ENCODE results near the gene WSB1. TPM values are rescaled to one million over a fixed set of nuclear protein-coding genes. Genes with fewer than 3 reads are reported as not detected.
"Not testable (repeated sequence)": the region's sequence is repeated elsewhere in the genome, so short reads cannot be mapped to it uniquely, and the experiment has no call there.

WSB1 gene
- total and polyA plus RNA-seq, 10 donors = 54.7 to 641 (median 408) TPM

- H3K36me3 ChIP-seq = no peaks in the 10 kb centered on the region
- peak; percentile 81 for DNase-seq
- intact Hi-C loops (cut with DNase I; ENCODE audit: low total_unique reads) = loop anchor here (5.0 kb wide), 1 partner anchor 45 kb away; the partner anchor contains the start of gene WSB1
- WGBS, 5 donors = 48 to 64% (median 49%) methylated on average over 7 of the region's 7 CpGs
- H3K27ac ChIP-seq = peak overlapping the region in 7 of 8 donors; percentile 46 to 97 (median 91)
- TF ChIP-seq, protein P1, sequence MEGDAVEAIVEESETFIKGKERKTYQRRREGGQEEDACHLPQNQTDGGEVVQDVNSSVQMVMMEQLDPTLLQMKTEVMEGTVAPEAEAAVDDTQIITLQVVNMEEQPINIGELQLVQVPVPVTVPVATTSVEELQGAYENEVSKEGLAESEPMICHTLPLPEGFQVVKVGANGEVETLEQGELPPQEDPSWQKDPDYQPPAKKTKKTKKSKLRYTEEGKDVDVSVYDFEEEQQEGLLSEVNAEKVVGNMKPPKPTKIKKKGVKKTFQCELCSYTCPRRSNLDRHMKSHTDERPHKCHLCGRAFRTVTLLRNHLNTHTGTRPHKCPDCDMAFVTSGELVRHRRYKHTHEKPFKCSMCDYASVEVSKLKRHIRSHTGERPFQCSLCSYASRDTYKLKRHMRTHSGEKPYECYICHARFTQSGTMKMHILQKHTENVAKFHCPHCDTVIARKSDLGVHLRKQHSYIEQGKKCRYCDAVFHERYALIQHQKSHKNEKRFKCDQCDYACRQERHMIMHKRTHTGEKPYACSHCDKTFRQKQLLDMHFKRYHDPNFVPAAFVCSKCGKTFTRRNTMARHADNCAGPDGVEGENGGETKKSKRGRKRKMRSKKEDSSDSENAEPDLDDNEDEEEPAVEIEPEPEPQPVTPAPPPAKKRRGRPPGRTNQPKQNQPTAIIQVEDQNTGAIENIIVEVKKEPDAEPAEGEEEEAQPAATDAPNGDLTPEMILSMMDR (IDR thresholded peaks at IDR 0.05 in 8 of 11, conservative IDR thresholded peaks at IDR 0.05 in 3 of 11) = no peak
- TF ChIP-seq POLR2AphosphoS5 (IDR thresholded peaks at IDR 0.05) = peak in 2 of 3 donors; percentile 80 to 93
- H3K4me1 ChIP-seq = peaks cover 3 to 62% (median 40%) of the 10 kb centered on the region in 6 donors
- H3K9me3 ChIP-seq = no peaks in the 10 kb centered on the region
- H3K27me3 ChIP-seq (replicated peaks in 1 of 7) = no peaks in the 10 kb centered on the region
- H3K4me3 ChIP-seq = peak overlapping the region in 1 of 8 donors; percentile 11
These were observed 46.6 kb upstream of the WSB1 start for GRCh38 chr17:27247071-27247957.

- Histone ChIP-seq H3K9me3 (no peaks in the 10 kb centered on the region), H3K4me3 (no peak overlapping the region), H3K27me3 (replicated peaks in 1 of 7) (no peaks in the 10 kb centered on the region), H3K4me1 (peaks cover 3 to 56% (median 37%) of the 10 kb centered on the region in 6 donors), H3K27ac (peak overlapping the region in 6 of 8 donors; percentile 71 to 97 (median 91)), H3K36me3 (no peaks in the 10 kb centered on the region)
- intact Hi-C loops (cut with DNase I; ENCODE audit: low total_unique reads) = loop anchor here (5.0 kb wide), 1 partner anchor 44 kb away; the partner anchor contains the start of gene WSB1
- DNase-seq = no peak
- WGBS, 5 donors = 89 to 94% (median 94%) methylated on average over 3 of the region's 3 CpGs
- no peak for TF ChIP-seq POLR2AphosphoS5 (IDR thresholded peaks at IDR 0.05)
- TF ChIP-seq, protein P1 (IDR thresholded peaks at IDR 0.05 in 8 of 11, conservative IDR thresholded peaks at IDR 0.05 in 3 of 11) = no peak
These were observed 46.0 kb upstream of the WSB1 start for GRCh38 chr17:27247958-27248342.

DNA sequence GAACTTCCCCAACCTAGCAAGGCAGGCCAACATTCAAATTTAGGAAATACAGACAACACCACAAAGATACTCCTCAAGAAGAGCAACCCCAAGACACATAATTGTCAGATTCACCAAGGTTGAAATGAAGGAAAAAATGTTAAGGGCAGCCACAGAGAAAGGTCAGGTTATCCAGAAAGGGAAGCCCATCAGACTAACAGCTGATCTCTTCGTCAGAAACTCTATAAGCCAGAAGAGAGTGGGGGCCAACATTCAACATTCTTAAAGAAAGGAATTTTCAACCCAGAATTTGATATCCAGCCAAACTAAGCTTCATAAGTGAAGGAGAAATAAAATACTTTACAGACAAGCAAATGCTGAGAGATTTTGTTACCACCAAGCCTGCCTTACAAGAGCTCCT, 43.1 kb upstream of the WSB1 start:
- H3K27me3 ChIP-seq (replicated peaks in 1 of 7); intact Hi-C loops (cut with DNase I; ENCODE audit: low total_unique reads); H3K9me3 ChIP-seq; DNase-seq; H3K36me3 ChIP-seq; H3K4me3 ChIP-seq: not testable (repeated sequence)
- Histone ChIP-seq H3K27ac (peak overlapping the region in 3 of 8 donors; percentile 4 to 10 (median 8)), H3K4me1 (peaks cover 0 to 27% (median 21%) of the 10 kb centered on the region in 6 donors)
- 67 to 90% (median 80%) methylated on average over 1 of the region's 1 CpG for WGBS, 5 donors

DNA sequence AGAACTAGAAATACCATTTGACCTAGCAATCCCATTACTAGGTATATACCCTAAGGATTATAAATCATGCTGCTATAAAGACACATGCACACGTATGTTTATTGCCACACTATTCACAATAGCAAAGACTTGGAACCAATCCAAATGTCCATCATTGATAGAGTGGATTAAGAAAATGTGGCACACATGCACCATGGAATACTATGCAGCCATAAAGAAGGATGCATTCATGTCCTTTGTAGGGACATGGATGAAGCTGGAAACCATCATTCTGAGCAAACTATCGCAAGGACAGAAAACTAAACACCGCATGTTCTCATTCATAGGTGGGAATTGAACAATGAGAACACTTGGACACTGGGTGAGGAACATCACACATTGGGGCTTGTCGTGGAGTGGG, 39.1 kb upstream of the WSB1 start:
- H3K36me3 ChIP-seq; H3K4me1 ChIP-seq; H3K27ac ChIP-seq; intact Hi-C loops (cut with DNase I; ENCODE audit: low total_unique reads); H3K4me3 ChIP-seq; H3K27me3 ChIP-seq (replicated peaks in 1 of 7); H3K9me3 ChIP-seq; DNase-seq: not testable (repeated sequence)
- 92 to 98% (median 96%) methylated on average over 4 of the region's 4 CpGs for WGBS, 5 donors

All from spleen (tissue), 11 donors.